ENCODE results near the gene RASAL3. TPM values are rescaled to one million over a fixed set of nuclear protein-coding genes. Genes with fewer than 3 reads are reported as not detected.

Gene RASAL3
- total RNA-seq, 1 experiment from 2014 or later: 0.10 TPM

DNA sequence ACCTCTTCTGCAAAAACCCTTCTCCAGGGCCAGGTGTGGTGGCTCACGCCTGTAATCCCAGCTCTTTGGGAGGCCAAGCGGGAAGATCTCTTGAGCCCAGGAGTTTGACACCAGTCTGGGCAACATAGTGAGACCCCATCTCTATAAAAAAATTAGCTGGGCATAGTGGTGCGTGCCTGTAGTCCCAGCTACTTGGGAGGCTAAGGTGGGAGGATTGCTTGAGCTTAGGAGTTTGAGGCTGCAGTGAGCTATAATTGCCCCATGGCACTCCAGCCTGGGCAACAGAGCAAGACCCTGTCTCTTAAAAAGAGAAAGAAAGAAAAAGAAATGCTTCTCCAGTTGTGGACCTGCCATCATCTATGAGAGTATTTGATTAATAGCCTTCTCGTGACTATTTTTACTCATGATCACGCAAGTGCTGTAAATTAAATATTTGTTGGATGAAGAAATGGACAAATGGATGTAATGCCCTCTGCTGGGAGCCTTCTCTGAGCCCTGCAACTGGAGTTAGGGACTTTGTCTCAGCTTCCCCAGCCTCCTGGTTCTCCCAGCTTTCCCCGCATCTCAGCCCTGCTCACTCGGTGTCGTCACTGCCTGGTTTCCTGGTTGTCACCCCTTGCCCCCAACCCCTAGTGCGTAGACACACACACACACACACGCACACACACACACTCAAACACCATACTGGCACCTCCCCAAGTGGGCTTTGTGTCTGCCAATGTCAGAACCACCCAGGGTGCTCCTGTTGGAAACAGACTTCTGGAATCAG lies 26.8 kb downstream of the RASAL3 start:
- intact Hi-C loops (cut with micrococcal nuclease; ENCODE audit: unreplicated experiment) (no loop called here), in situ Hi-C loops (cut with HindIII; ENCODE audit: low pct_unique_long_range_greater_than_20kb, low sequenced_read_pairs) (no loop called here)
- Histone ChIP-seq H3K4me3 (ENCODE audit: low read depth in 2 of 2, low read length in 2 of 2) (no peak overlapping the region), H3K27ac (ENCODE audit: low read length) (no peak overlapping the region), H3K27me3 (ENCODE audit: control insufficient read depth, insufficient read depth, low read length) (no peaks in the 10 kb centered on the region), H3K4me1 (ENCODE audit: control insufficient read depth, insufficient read depth, low read length) (no peaks in the 10 kb centered on the region), H3K36me3 (ENCODE audit: control insufficient read depth, insufficient read depth, low read length) (no peaks in the 10 kb centered on the region), H3K9me3 (ENCODE audit: control insufficient read depth, insufficient read depth, low read depth, low read length) (no peaks in the 10 kb centered on the region)
- ChIA-PET POLR2A (no interaction called here), CTCF (no interaction called here)
- TF ChIP-seq CTCF (IDR thresholded peaks at IDR 0.05) (no peak), REST (IDR thresholded peaks at IDR 0.05; ENCODE audit: insufficient read depth in 1 of 2, low read depth in 2 of 2, low read length in 1 of 2) (no peak), SIN3A (IDR thresholded peaks at IDR 0.05; ENCODE audit: borderline replicate concordance, insufficient read depth, low read depth, low read length) (no peak)
- no TSS peak for BruUV-seq (replicated peaks)
- no peak for ATAC-seq
- DNase-seq (ENCODE audit: low read depth, low spot score): no peak

- DNase-seq (ENCODE audit: low read depth, low spot score) (no peak), ATAC-seq (no peak)
- H3K4me1 ChIP-seq (ENCODE audit: control insufficient read depth, insufficient read depth, low read length): no peaks in the 10 kb centered on the region
- intact Hi-C loops (cut with micrococcal nuclease; ENCODE audit: unreplicated experiment): no loop called here
- no peak overlapping the region for H3K27ac ChIP-seq (ENCODE audit: low read length)
- H3K9me3 ChIP-seq (ENCODE audit: control insufficient read depth, insufficient read depth, low read depth, low read length): no peaks in the 10 kb centered on the region
- in situ Hi-C loops (cut with HindIII; ENCODE audit: low pct_unique_long_range_greater_than_20kb, low sequenced_read_pairs): no loop called here
- POLR2A ChIA-PET: interaction anchor here (0.6 kb wide), 1 partner anchor 91 kb away, joined by 4 read pairs; no protein-coding TSS in a partner anchor
- H3K27me3 ChIP-seq (ENCODE audit: control insufficient read depth, insufficient read depth, low read length): no peaks in the 10 kb centered on the region
- no TSS peak for BruUV-seq (replicated peaks)
- CTCF ChIA-PET: no interaction called here
- H3K36me3 ChIP-seq (ENCODE audit: control insufficient read depth, insufficient read depth, low read length): peaks cover under 1% of the 10 kb centered on the region; the same call in 1 of the 2 replicates
- TF ChIP-seq REST (IDR thresholded peaks at IDR 0.05; ENCODE audit: insufficient read depth in 1 of 2, low read depth in 2 of 2, low read length in 1 of 2): no peak
- no peak for TF ChIP-seq POLR2AphosphoS5 (IDR thresholded peaks at IDR 0.05; ENCODE audit: low read depth, low read length)
- no peak for TF ChIP-seq TCF7L2 (IDR thresholded peaks at IDR 0.05; ENCODE audit: low read depth, low read length)
- TF ChIP-seq SIN3A (IDR thresholded peaks at IDR 0.05; ENCODE audit: borderline replicate concordance, insufficient read depth, low read depth, low read length): no peak
- no peak for TF ChIP-seq CTCF (IDR thresholded peaks at IDR 0.05)
- H3K4me3 ChIP-seq (ENCODE audit: low read depth in 2 of 2, low read length in 2 of 2): no peak overlapping the region
Observed at GRCh38 chr19:15436826-15437110, 27.6 kb downstream of the RASAL3 start.

All from Panc1 (cell line).